Forelimb muscle (tissue), 1 donor: Measurements from ENCODE around the gene FBLIM1. TPM values are rescaled to one million over a fixed set of nuclear protein-coding genes. Genes with fewer than 3 reads are reported as not detected.

Experiments used
- DNase-seq: peaks from one replicate; pipeline ENCODE4 v3.0.0-alpha.2; 2013; ENCODE audit warnings: low read depth
- polyA plus RNA-seq: library from polyadenylated mRNA; unstranded; fragments of 120-200 nt; gene quantifications from one replicate; pipeline ENCODE4 v1.2.1, GENCODE V29; 2013; ENCODE audit not compliant: insufficient read length

Gene FBLIM1
- polyA plus RNA-seq, 1 donor: 39.5 TPM

- no peak for DNase-seq
These were observed 27.7 kb upstream of the FBLIM1 start for GRCh38 chr1:15730936-15731335.

GRCh38 chr1:15731735-15732685 is 26.6 kb upstream of the FBLIM1 start:
- DNase-seq: no peak

GRCh38 chr1:15732686-15733081 is 25.9 kb upstream of the FBLIM1 start:
- DNase-seq: no peak

- no peak for DNase-seq
These were observed 25.3 kb upstream of the FBLIM1 start for GRCh38 chr1:15733218-15733725.

- DNase-seq: no peak
These were observed 24.8 kb upstream of the FBLIM1 start for GRCh38 chr1:15733726-15734226.

GRCh38 chr1:15734296-15734695 is 24.3 kb upstream of the FBLIM1 start:
- no peak for DNase-seq

- DNase-seq: no peak
These were observed 23.7 kb upstream of the FBLIM1 start for GRCh38 chr1:15734901-15735300.

- DNase-seq: no peak
These were observed 23.1 kb upstream of the FBLIM1 start for GRCh38 chr1:15735304-15736037.

GRCh38 chr1:15736038-15736891 is 22.3 kb upstream of the FBLIM1 start, which contains the start of gene SLC25A34:
Gene SLC25A34 (plus strand): TSS chr1:15736258. CDS start chr1:15736486, 228 bp downstream.
- no peak for DNase-seq

- DNase-seq: no peak
These were observed 21.7 kb upstream of the FBLIM1 start for GRCh38 chr1:15736892-15737261.

GRCh38 chr1:15737324-15738319 is 21.0 kb upstream of the FBLIM1 start:
- no peak for DNase-seq

- DNase-seq: no peak
These were observed 20.0 kb upstream of the FBLIM1 start for GRCh38 chr1:15738416-15739113.

- DNase-seq: no peak
These were observed 19.3 kb upstream of the FBLIM1 start for GRCh38 chr1:15739259-15739658.

- DNase-seq: no peak
These were observed 18.9 kb upstream of the FBLIM1 start for GRCh38 chr1:15739745-15740144.

- no peak for DNase-seq
These were observed 17.4 kb upstream of the FBLIM1 start for GRCh38 chr1:15740924-15741850.

GRCh38 chr1:15742339-15742801 is 16.2 kb upstream of the FBLIM1 start, which contains the start of gene TMEM82:
Gene TMEM82 (plus strand): TSS chr1:15742499. CDS start chr1:15742560, 61 bp downstream.
- DNase-seq: no peak

GRCh38 chr1:15744122-15744679 is 14.4 kb upstream of the FBLIM1 start:
- no peak for DNase-seq

- DNase-seq: no peak
These were observed 11.2 kb upstream of the FBLIM1 start for GRCh38 chr1:15747378-15747777.
